ENCODE data around the gene MRGPRG. TPM values are rescaled to one million over a fixed set of nuclear protein-coding genes. Genes with fewer than 3 reads are reported as not detected.

MRGPRG gene
- total and polyA plus RNA-seq, 9 of the 15 experiments (the other 6 are each of a cell fraction or from before 2014, with no cell fraction given), result not detected

- TF ChIP-seq ZNF121 (CRISPR knock-in tag; conservative IDR thresholded peaks at IDR 0.05) (no peak), CHD2 (IDR thresholded peaks at IDR 0.05; ENCODE audit: low read depth, low read length) (no peak), HNRNPK (IDR thresholded peaks at IDR 0.05; ENCODE audit: low read depth, low read length, poor library complexity, severe bottlenecking) (no peak), ZNF3 (CRISPR knock-in tag; IDR thresholded peaks at IDR 0.05) (no peak), DLX4 (CRISPR knock-in tag; IDR thresholded peaks at IDR 0.05) (no peak), FOXJ3 (CRISPR knock-in tag; IDR thresholded peaks at IDR 0.05) (no peak), CTBP1 (IDR thresholded peaks at IDR 0.05; ENCODE audit: borderline replicate concordance) (peak; percentile 82)
Observed at GRCh38 chr11:3231851-3232744, 13.5 kb upstream of the MRGPRG start, which contains the start of gene MRGPRE (continued).

- Histone ChIP-seq H3K4me1 (replicated peaks in 1 of 2; ENCODE audit: control insufficient read depth in 2 of 2, insufficient read depth in 2 of 2, low read length in 2 of 2) (peaks cover 16 to 60% of the 10 kb centered on the region in 2 experiments), H3K9ac (ENCODE audit: insufficient read depth in 1 of 2, low read depth in 2 of 2, low read length in 2 of 2) (peak overlapping the region in 1 of 2 experiments; percentile 86; a peak in 2 of 4 replicates), H4K20me1 (replicated peaks; ENCODE audit: control insufficient read depth, insufficient read depth, low read length) (no peaks in the 10 kb centered on the region), H3K4me2 (ENCODE audit: insufficient read depth, low read length) (peak overlapping the region; percentile 68), H3K9me1 (ENCODE audit: control insufficient read depth, insufficient read depth, low read length) (peaks cover 4% of the 10 kb centered on the region), H3K27me3 (ENCODE audit: control insufficient read depth in 2 of 2, insufficient read depth in 2 of 2, low read length in 2 of 2) (no peaks in the 10 kb centered on the region), H3K36me3 (ENCODE audit: control insufficient read depth, insufficient read depth, low read length) (no peaks in the 10 kb centered on the region), H2AFZ (ENCODE audit: low read depth, low read length) (peak overlapping the region; percentile 79), H3K9me3 (replicated peaks; ENCODE audit: control insufficient read depth, insufficient read depth, low read depth, low read length) (no peaks in the 10 kb centered on the region), H3K79me2 (ENCODE audit: control insufficient read depth, insufficient read depth, low read length) (no peaks in the 10 kb centered on the region), H3K4me3 (no peak overlapping the region), H3K27ac (ENCODE audit: extremely low read depth, low read depth, low read length) (no peak overlapping the region; the same call in 2 of the 3 replicates)
- in situ Hi-C loops (cut with MboI) (no loop called here), intact Hi-C loops (cut with micrococcal nuclease) (no loop called here)
- 40% methylated on average over 2 of the region's 6 CpGs for WGBS (ENCODE audit: insufficient coverage, low coverage, missing lambda C conversion rate)
- ATAC-seq, result peak; percentile 21; the same call in 1 of the 3 replicates
- ChIA-PET POLR2A (interaction anchor here (0.8 to 1.2 kb wide), 2 partner anchors 13 to 18 kb away, joined by 3 to 4 read pairs; no protein-coding TSS in a partner anchor), CTCF (ENCODE audit: low intra/inter-chr PET ratio) (no interaction called here)
- no peak for DNase-seq (ENCODE audit: extremely low read depth in 1 of 4, low spot score in 3 of 4)
- TF ChIP-seq PKNOX1 (IDR thresholded peaks at IDR 0.05) (peak; percentile 13; the same call in 1 of the 2 replicates), SRSF3 (IDR thresholded peaks at IDR 0.05; ENCODE audit: insufficient read depth, low read length) (no peak), ZNF395 (CRISPR knock-in tag; IDR thresholded peaks at IDR 0.05) (0 out of 2 replicates have a peak, but pooled peaks have one; percentile 32), ZNF184 (CRISPR knock-in tag; IDR thresholded peaks at IDR 0.05) (no peak), HDAC6 (IDR thresholded peaks at IDR 0.05; ENCODE audit: low read depth, low read length) (no peak), RBBP5 (IDR thresholded peaks at IDR 0.05; ENCODE audit: borderline replicate concordance, insufficient read depth, low read length, poor library complexity, severe bottlenecking) (no peak), TRIM24 (IDR thresholded peaks at IDR 0.05) (no peak), VEZF1 (CRISPR knock-in tag; IDR thresholded peaks at IDR 0.05) (peak; percentile 43), ZNF263 (CRISPR knock-in tag; IDR thresholded peaks at IDR 0.05; ENCODE audit: borderline replicate concordance) (peak; percentile 98)
- no peak for FAIRE-seq
- no TSS peak for BruUV-seq (replicated peaks)
Observed at GRCh38 chr11:3231550-3231850, 12.9 kb upstream of the MRGPRG start.

Measured in K562 (cell line).